Neuronal stem cell (in vitro differentiated cells): Measurements from ENCODE around the gene PGAP3.
"Not testable (repeated sequence)": the region's sequence is repeated elsewhere in the genome, so short reads cannot be mapped to it uniquely, and the experiment has no call there.

Source experiments
- DNase-seq: peaks from one replicate; pipeline ENCODE4 v3.0.0-alpha.2; 2013; ENCODE audit warnings: low spot score
- H2AFZ ChIP-seq: one replicate; pipeline ENCODE4 v1.6.1; 2013; ENCODE audit warnings: mild to moderate bottlenecking, low read length, inconsistent platforms
- H2AK5ac ChIP-seq: 2 replicates; pipeline ENCODE4 v1.6.1; 2013; ENCODE audit warnings: low read depth, mild to moderate bottlenecking, inconsistent platforms, low read length, moderate library complexity, mixed read lengths
- H2BK120ac ChIP-seq: 2 replicates; pipeline ENCODE4 v1.6.1; 2013; ENCODE audit warnings: low read depth, mild to moderate bottlenecking, inconsistent platforms, low read length, moderate library complexity, mixed read lengths
- H2BK12ac ChIP-seq: one replicate; pipeline ENCODE4 v1.6.1; 2013; ENCODE audit warnings: low read length, inconsistent platforms
- H2BK15ac ChIP-seq: 2 replicates; pipeline ENCODE4 v1.6.1; 2013; ENCODE audit warnings: mild to moderate bottlenecking, low read length, inconsistent platforms, mixed read lengths
- H2BK5ac ChIP-seq: one replicate; pipeline ENCODE4 v1.6.1; 2013; ENCODE audit warnings: inconsistent platforms, mild to moderate bottlenecking, low read length, moderate library complexity
- H3K14ac ChIP-seq: one replicate; pipeline ENCODE4 v1.6.1; 2013; ENCODE audit warnings: low read length, inconsistent platforms
- H3K18ac ChIP-seq: 2 replicates; pipeline ENCODE4 v1.6.1; 2013; ENCODE audit warnings: low read length, inconsistent platforms
- H3K23ac ChIP-seq: 2 replicates; pipeline ENCODE4 v1.6.1; 2013; ENCODE audit warnings: low read depth, mild to moderate bottlenecking, mixed read lengths, low read length, inconsistent platforms; ENCODE audit not compliant: poor library complexity
- H3K27ac ChIP-seq: replicated peaks from 3 replicates; pipeline ENCODE4 v1.5.1; 2013; ENCODE audit warnings: low read length, inconsistent platforms
- H3K27me3 ChIP-seq, 3 experiments: 2 replicates each; pipeline ENCODE4 v1.6.1; 2013; ENCODE audit warnings: low read length in 3 of 3, mild to moderate bottlenecking in 2 of 3, inconsistent platforms in 1 of 3, low read depth in 1 of 3, mixed read lengths in 1 of 3, moderate library complexity in 1 of 3; ENCODE audit not compliant: control insufficient read depth in 3 of 3, insufficient read depth in 3 of 3
- H3K36me3 ChIP-seq, 2 donors: replicated peaks in 1 of 2; 2 replicates each; pipeline ENCODE4 v1.6.1; 2013; ENCODE audit warnings: low read length in 2 of 2; ENCODE audit not compliant: control insufficient read depth in 2 of 2, insufficient read depth in 2 of 2
- H3K4ac ChIP-seq: 2 replicates; pipeline ENCODE4 v1.6.1; 2013; ENCODE audit warnings: inconsistent platforms, mild to moderate bottlenecking, low read length, moderate library complexity
- H3K4me1 ChIP-seq, 2 donors: 1 replicate in 1 of 2; 2 replicates in 1 of 2; pipeline ENCODE4 v1.6.1; 2013; ENCODE audit warnings: low read length in 2 of 2, low read depth in 1 of 2; ENCODE audit not compliant: control insufficient read depth in 2 of 2, insufficient read depth in 1 of 2
- H3K4me2 ChIP-seq: one replicate; pipeline ENCODE4 v1.6.1; 2013; ENCODE audit warnings: mild to moderate bottlenecking, low read length, inconsistent platforms; ENCODE audit not compliant: insufficient read depth, poor library complexity, severe bottlenecking
- H3K4me3 ChIP-seq, 2 donors: 2 replicates each; pipeline ENCODE4 v1.5.1; 2013; ENCODE audit warnings: low read length in 2 of 2, mild to moderate bottlenecking in 2 of 2, inconsistent platforms in 1 of 2, moderate library complexity in 1 of 2
- H3K79me1 ChIP-seq: one replicate; pipeline ENCODE4 v1.6.1; 2013; ENCODE audit warnings: low read depth, mild to moderate bottlenecking, inconsistent platforms, low read length, moderate library complexity
- H3K9ac ChIP-seq: one replicate; pipeline ENCODE4 v1.6.1; 2013; ENCODE audit warnings: mild to moderate bottlenecking, low read depth, low read length, inconsistent platforms; ENCODE audit not compliant: poor library complexity
- H3K9me3 ChIP-seq, 2 donors: replicated peaks in 1 of 2; 2 replicates each; pipeline versions ENCODE3 to v1.6.1; 2013; ENCODE audit warnings: low read length in 2 of 2, mild to moderate bottlenecking in 2 of 2, inconsistent platforms in 1 of 2, low read depth in 1 of 2, mixed read lengths in 1 of 2, moderate library complexity in 1 of 2; ENCODE audit not compliant: control insufficient read depth in 2 of 2, insufficient read depth in 1 of 2
- H4K8ac ChIP-seq: one replicate; pipeline ENCODE4 v1.6.1; 2013; ENCODE audit warnings: low read depth, mild to moderate bottlenecking, inconsistent platforms, low read length, moderate library complexity
- H4K91ac ChIP-seq: one replicate; pipeline ENCODE4 v1.6.1; 2013; ENCODE audit warnings: low read length, low read depth, mild to moderate bottlenecking, inconsistent platforms; ENCODE audit not compliant: poor library complexity
- WGBS, 2 donors: extraction: QIAGEN DNeasy Blood & Tissue Kit; methylation state at CpG; one replicate each; pipeline ENCODE4 v1.1.7; 2013; ENCODE audit warnings: missing lambda C conversion rate in 2 of 2, mixed read lengths in 1 of 2; ENCODE audit not compliant: insufficient read length in 2 of 2, insufficient replicate concordance in 1 of 2; ENCODE audit errors: extremely low coverage in 2 of 2; 5-methylcytosine and 5-hydroxymethylcytosine counted together

PGAP3 gene

GRCh38 chr17:39711851-39712250 lies 24.0 kb upstream of the PGAP3 start:
- no peak overlapping the region for H2BK15ac ChIP-seq
- no peak overlapping the region for H3K4me3 ChIP-seq
- DNase-seq: no peak
- H2BK12ac ChIP-seq: no peak overlapping the region
- no peaks in the 10 kb centered on the region for H3K4me1 ChIP-seq
- no peak overlapping the region for H4K8ac ChIP-seq
- no peak overlapping the region for H3K4me2 ChIP-seq
- no CpG with 5 or more reads among the region's 10 CpGs for WGBS, 2 donors
- no peak overlapping the region for H4K91ac ChIP-seq
- H2BK5ac ChIP-seq: no peak overlapping the region
- H2AK5ac ChIP-seq: no peak overlapping the region
- H3K23ac ChIP-seq: peak overlapping the region; percentile 39
- H2AFZ ChIP-seq: no peak overlapping the region
- H3K27me3 ChIP-seq: no peaks in the 10 kb centered on the region
- no peak overlapping the region for H3K9ac ChIP-seq
- no peak overlapping the region for H2BK120ac ChIP-seq
- H3K27ac ChIP-seq: no peak overlapping the region
- no peaks in the 10 kb centered on the region for H3K9me3 ChIP-seq
- no peak overlapping the region for H3K18ac ChIP-seq
- H3K4ac ChIP-seq: no peak overlapping the region
- H3K14ac ChIP-seq: no peak overlapping the region
- H3K79me1 ChIP-seq: peaks cover 10% of the 10 kb centered on the region
- H3K36me3 ChIP-seq: peaks cover 66 to 88% of the 10 kb centered on the region in 2 donors

GRCh38 chr17:39711071-39711470 lies 23.2 kb upstream of the PGAP3 start:
- not testable (repeated sequence) for H3K9me3 ChIP-seq, H3K18ac ChIP-seq, H3K4ac ChIP-seq, H2BK5ac ChIP-seq, H3K4me2 ChIP-seq, H3K9ac ChIP-seq, H2AFZ ChIP-seq, H2BK15ac ChIP-seq, H3K4me1 ChIP-seq, H2BK120ac ChIP-seq, H3K14ac ChIP-seq, H2BK12ac ChIP-seq, H2AK5ac ChIP-seq, DNase-seq, H3K4me3 ChIP-seq, H3K27ac ChIP-seq, H4K8ac ChIP-seq, H3K27me3 ChIP-seq, H3K23ac ChIP-seq, H4K91ac ChIP-seq
- Histone ChIP-seq H3K79me1 (peaks cover 15% of the 10 kb centered on the region), H3K36me3 (peaks cover 62 to 86% of the 10 kb centered on the region in 2 donors)
- WGBS, 2 donors: no CpG with 5 or more reads among the region's 11 CpGs

GRCh38 chr17:39709998-39710964 lies 22.4 kb upstream of the PGAP3 start:
- no peak for DNase-seq
- Histone ChIP-seq H3K27me3 (no peaks in the 10 kb centered on the region), H2BK5ac (no peak overlapping the region), H3K9me3 (no peaks in the 10 kb centered on the region), H3K79me1 (peaks cover 17% of the 10 kb centered on the region), H4K91ac (no peak overlapping the region), H2BK12ac (no peak overlapping the region), H2AK5ac (no peak overlapping the region), H2BK120ac (no peak overlapping the region), H3K4me2 (no peak overlapping the region), H2BK15ac (no peak overlapping the region), H3K23ac (peak overlapping the region; percentile 36), H3K4me3 (peak overlapping the region in 1 of 2 donors; percentile 64), H3K27ac (no peak overlapping the region), H3K4me1 (peaks cover 0 to 4% of the 10 kb centered on the region in 2 donors), H3K18ac (no peak overlapping the region), H2AFZ (no peak overlapping the region), H3K9ac (peak overlapping the region; percentile 17), H3K4ac (no peak overlapping the region), H3K36me3 (peaks cover 54 to 78% of the 10 kb centered on the region in 2 donors), H4K8ac (no peak overlapping the region), H3K14ac (no peak overlapping the region)
- WGBS, 2 donors: no CpG with 5 or more reads among the region's 20 CpGs

GRCh38 chr17:39709319-39709997 lies 21.6 kb upstream of the PGAP3 start:
- WGBS, 2 donors: no CpG with 5 or more reads among the region's 14 CpGs

More at GRCh38 chr17:39709319-39709997, 21.6 kb upstream of the PGAP3 start:
- Histone ChIP-seq H3K4me3 (no peak overlapping the region), H3K9me3 (no peaks in the 10 kb centered on the region), H3K36me3 (peaks cover 52 to 77% of the 10 kb centered on the region in 2 donors), H3K4ac (no peak overlapping the region), H3K14ac (no peak overlapping the region), H3K79me1 (peaks cover 17% of the 10 kb centered on the region), H4K91ac (peak overlapping the region; percentile 32), H3K27me3 (no peaks in the 10 kb centered on the region), H2AFZ (no peak overlapping the region), H3K27ac (no peak overlapping the region), H3K9ac (peak overlapping the region; percentile 17), H3K18ac (no peak overlapping the region), H2BK15ac (no peak overlapping the region), H3K23ac (peak overlapping the region; percentile 36), H3K4me2 (no peak overlapping the region), H4K8ac (no peak overlapping the region), H2BK12ac (no peak overlapping the region), H3K4me1 (peaks cover 0 to 12% of the 10 kb centered on the region in 2 donors), H2BK120ac (no peak overlapping the region), H2BK5ac (no peak overlapping the region), H2AK5ac (no peak overlapping the region)
- no peak for DNase-seq
